GM23338 (cell line): ENCODE results near the gene KRTAP5-1. TPM values are rescaled to one million over a fixed set of nuclear protein-coding genes. Genes with fewer than 3 reads are reported as not detected.
"Not testable (repeated sequence)": the region's sequence is repeated elsewhere in the genome, so short reads cannot be mapped to it uniquely, and the experiment has no call there.

Source experiments
- ATAC-seq: fragments of 200-7000 bp; cut with Tn5 transposase; 3 replicates; pipeline ENCODE4 v1.9.1; 2020
- DNase-seq: peaks from one replicate; pipeline ENCODE4 v3.0.0-alpha.2; 2015; ENCODE audit warnings: low spot score
- H2AFZ ChIP-seq: fragments of 200-600 bp; sonication (generic); 2 replicates; pipeline ENCODE4 v1.8.0; 2016; ENCODE audit warnings: antibody characterized with exemption, mild to moderate bottlenecking, moderate library complexity
- H3F3A ChIP-seq: fragments of 200-600 bp; sonication (generic); replicated peaks from 2 replicates; pipeline ENCODE4 v1.8.0; 2017; ENCODE audit warnings: antibody characterized with exemption, mixed run types, low read depth
- H3K27ac ChIP-seq: fragments of 200-600 bp; sonication (generic); 2 replicates; pipeline ENCODE4 v1.6.1; 2016; ENCODE audit warnings: low read depth
- H3K27me3 ChIP-seq: fragments of 200-600 bp; sonication (generic); 2 replicates; pipeline ENCODE4 v1.8.0; 2016; ENCODE audit warnings: mild to moderate bottlenecking, mixed run types, moderate library complexity; ENCODE audit not compliant: insufficient read depth
- H3K36me3 ChIP-seq: fragments of 200-600 bp; sonication (generic); 2 replicates; pipeline ENCODE4 v1.8.0; 2016; ENCODE audit warnings: mild to moderate bottlenecking; ENCODE audit not compliant: insufficient read depth
- H3K4me1 ChIP-seq: fragments of 200-600 bp; sonication (generic); 2 replicates; pipeline ENCODE4 v1.8.0; 2016; ENCODE audit warnings: mild to moderate bottlenecking, moderate library complexity; ENCODE audit not compliant: insufficient read depth
- H3K4me2 ChIP-seq: fragments of 200-600 bp; sonication (generic); 2 replicates; pipeline ENCODE4 v1.7.1; 2017; ENCODE audit warnings: mixed run types
- H3K4me3 ChIP-seq: fragments of 200-600 bp; sonication (generic); 2 replicates; pipeline ENCODE4 v1.6.1; 2016; ENCODE audit warnings: mixed run types
- H3K79me2 ChIP-seq: fragments of 200-600 bp; sonication (generic); replicated peaks from 2 replicates; pipeline ENCODE4 v1.8.0; 2017; ENCODE audit warnings: mild to moderate bottlenecking; ENCODE audit not compliant: insufficient read depth
- H3K9me2 ChIP-seq: fragments of 200-600 bp; sonication (generic); 2 replicates; pipeline ENCODE4 v1.8.0; 2017; ENCODE audit not compliant: insufficient read depth
- H4K20me1 ChIP-seq: fragments of 200-600 bp; sonication (generic); replicated peaks from 2 replicates; pipeline ENCODE4 v1.8.0; 2017; ENCODE audit warnings: mild to moderate bottlenecking; ENCODE audit not compliant: insufficient read depth
- H3K27ac Mint-ChIP-seq: 2 replicates; pipeline ENCODE4 v1.8.0; 2020; ENCODE audit warnings: inconsistent platforms, mild to moderate bottlenecking, moderate library complexity, mixed read lengths
- H3K27me3 Mint-ChIP-seq: 3 replicates; pipeline ENCODE4 v1.8.0; 2022; ENCODE audit warnings: low read depth, mild to moderate bottlenecking, moderate library complexity, mixed read lengths, inconsistent platforms; ENCODE audit not compliant: insufficient read depth, poor library complexity
- H3K36me3 Mint-ChIP-seq: 3 replicates; pipeline ENCODE4 v1.8.0; 2021; ENCODE audit warnings: low read depth, mild to moderate bottlenecking, inconsistent platforms, moderate library complexity, mixed read lengths
- H3K4me1 Mint-ChIP-seq: 3 replicates; pipeline ENCODE4 v1.8.0; 2020; ENCODE audit warnings: mild to moderate bottlenecking, inconsistent platforms, mixed read lengths
- H3K4me3 Mint-ChIP-seq: 3 replicates; pipeline ENCODE4 v1.8.0; 2021; ENCODE audit warnings: moderate library complexity, mild to moderate bottlenecking, inconsistent platforms, mixed read lengths
- H3K9me3 Mint-ChIP-seq: 3 replicates; pipeline ENCODE4 v1.8.0; 2020; ENCODE audit warnings: moderate library complexity, mild to moderate bottlenecking, inconsistent platforms, mixed read lengths
- CREB1 ChIP-seq: fragments of 250-450 bp; sonication (Bioruptor Pico); IDR thresholded peaks from 2 replicates; pipeline ENCODE4 v1.5.0; 2020; ENCODE audit warnings: low read depth, mild to moderate bottlenecking, moderate library complexity
- EZH2 ChIP-seq: fragments of 200-600 bp; sonication (generic); IDR thresholded peaks from one replicate; pipeline ENCODE4 v1.8.0; 2017; ENCODE audit warnings: antibody characterized with exemption, mild to moderate bottlenecking, low read depth; ENCODE audit not compliant: unreplicated experiment
- REST ChIP-seq: IDR thresholded peaks from one replicate; pipeline ENCODE4 v1.6.1; 2018; ENCODE audit warnings: antibody characterized with exemption; ENCODE audit not compliant: unreplicated experiment
- ZNF114 ChIP-seq: fragments of 250-450 bp; sonication (Bioruptor Pico); IDR thresholded peaks from 2 replicates; pipeline ENCODE4 v1.5.0; 2020; ENCODE audit warnings: mild to moderate bottlenecking, moderate library complexity
- polyA plus RNA-seq: library from polyadenylated mRNA; unstranded; fragments of >200 nt; fragmentation: Nextera tagmentation; extraction: Ambion mirVana; gene quantifications from 2 replicates; pipeline ENCODE4 v1.2.1, GENCODE V29; 2016
- total RNA-seq: library from RNA; depleted of rRNA; stranded (reverse); fragments of >200 nt; shearing (Covaris generic); gene quantifications from 2 replicates; pipeline ENCODE4 v1.2.3, GENCODE V29; 2014
- TF ChIP-seq, protein P1 (sequence below): IDR thresholded peaks from 2 replicates; pipeline ENCODE4 v1.6.1; 2016; ENCODE audit warnings: antibody characterized with exemption
- TF ChIP-seq, protein P2 (sequence below), 2 experiments: fragments of 200-600 bp in 1 of 2; sonication (generic) in 1 of 2; conservative IDR thresholded peaks; 2 replicates each; pipeline versions ENCODE4 v1.5.1 to v1.6.1; 2016 to 2017; ENCODE audit warnings: antibody characterized with exemption in 2 of 2, low read depth in 2 of 2, mild to moderate bottlenecking in 2 of 2, moderate library complexity in 1 of 2

KRTAP5-1 gene
- total and polyA plus RNA-seq, 2 experiments from 2014 or later = not detected

DNA sequence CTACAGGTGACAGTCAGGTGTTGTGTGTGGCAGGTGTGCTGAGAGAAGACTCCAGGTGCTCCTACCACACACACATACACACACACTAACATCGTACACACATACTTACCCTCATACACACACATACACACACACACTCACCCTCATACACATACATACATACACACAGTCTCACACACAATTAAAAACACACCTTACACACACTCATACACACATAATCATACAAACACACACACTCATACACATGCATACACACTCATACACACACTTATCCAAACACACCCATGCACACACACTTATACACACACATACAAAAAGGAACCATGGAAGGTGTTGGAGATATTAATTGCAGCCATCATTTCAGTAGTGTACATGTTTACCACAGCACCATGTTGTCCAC lies 18.5 kb upstream of the KRTAP5-1 start:
- peaks cover 9% of the 10 kb centered on the region for H3K27me3 Mint-ChIP-seq
- Histone ChIP-seq H3K4me3 (no peak overlapping the region), H4K20me1 (no peaks in the 10 kb centered on the region), H3K4me2 (no peak overlapping the region), H2AFZ (no peak overlapping the region), H3K79me2 (no peaks in the 10 kb centered on the region), H3K36me3 (no peaks in the 10 kb centered on the region), H3K4me1 (no peaks in the 10 kb centered on the region), H3K9me2 (no peaks in the 10 kb centered on the region), H3K27ac (no peak overlapping the region), H3F3A (no peaks in the 10 kb centered on the region), H3K27me3 (no peaks in the 10 kb centered on the region)
- H3K9me3 Mint-ChIP-seq = peaks cover 20% of the 10 kb centered on the region
- no peak for TF ChIP-seq CREB1 (CRISPR knock-in tag)
- no peak for TF ChIP-seq EZH2
- no peak for TF ChIP-seq ZNF114 (CRISPR knock-in tag)
- DNase-seq = no peak
- no peak overlapping the region for H3K27ac Mint-ChIP-seq
- peaks cover 15% of the 10 kb centered on the region for H3K4me1 Mint-ChIP-seq
- peaks cover 5% of the 10 kb centered on the region; the same call in 1 of the 3 replicates for H3K36me3 Mint-ChIP-seq
- H3K4me3 Mint-ChIP-seq = no peak overlapping the region
- ATAC-seq = no peak

GRCh38 chr11:1601663-1602062 lies 16.6 kb upstream of the KRTAP5-1 start:
- H2AFZ ChIP-seq, H3K4me3 Mint-ChIP-seq, H3K4me2 ChIP-seq, DNase-seq, H3K79me2 ChIP-seq, H3F3A ChIP-seq, H3K36me3 Mint-ChIP-seq, H3K27me3 ChIP-seq, H3K36me3 ChIP-seq, H4K20me1 ChIP-seq, H3K27ac ChIP-seq, H3K4me3 ChIP-seq, ATAC-seq, H3K9me2 ChIP-seq, H3K27ac Mint-ChIP-seq, H3K4me1 ChIP-seq: not testable (repeated sequence)
- Mint-ChIP-seq H3K9me3 (peaks cover 22% of the 10 kb centered on the region; the same call in 2 of the 3 replicates), H3K27me3 (peaks cover 12% of the 10 kb centered on the region), H3K4me1 (peaks cover 19% of the 10 kb centered on the region)

- H3K27me3 Mint-ChIP-seq = peaks cover 13% of the 10 kb centered on the region
- TF ChIP-seq REST (no peak), ZNF114 (CRISPR knock-in tag) (no peak), CREB1 (CRISPR knock-in tag) (no peak)
- TF ChIP-seq, protein P1, sequence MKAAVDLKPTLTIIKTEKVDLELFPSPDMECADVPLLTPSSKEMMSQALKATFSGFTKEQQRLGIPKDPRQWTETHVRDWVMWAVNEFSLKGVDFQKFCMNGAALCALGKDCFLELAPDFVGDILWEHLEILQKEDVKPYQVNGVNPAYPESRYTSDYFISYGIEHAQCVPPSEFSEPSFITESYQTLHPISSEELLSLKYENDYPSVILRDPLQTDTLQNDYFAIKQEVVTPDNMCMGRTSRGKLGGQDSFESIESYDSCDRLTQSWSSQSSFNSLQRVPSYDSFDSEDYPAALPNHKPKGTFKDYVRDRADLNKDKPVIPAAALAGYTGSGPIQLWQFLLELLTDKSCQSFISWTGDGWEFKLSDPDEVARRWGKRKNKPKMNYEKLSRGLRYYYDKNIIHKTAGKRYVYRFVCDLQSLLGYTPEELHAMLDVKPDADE = no peak
- TF ChIP-seq, protein P2, sequence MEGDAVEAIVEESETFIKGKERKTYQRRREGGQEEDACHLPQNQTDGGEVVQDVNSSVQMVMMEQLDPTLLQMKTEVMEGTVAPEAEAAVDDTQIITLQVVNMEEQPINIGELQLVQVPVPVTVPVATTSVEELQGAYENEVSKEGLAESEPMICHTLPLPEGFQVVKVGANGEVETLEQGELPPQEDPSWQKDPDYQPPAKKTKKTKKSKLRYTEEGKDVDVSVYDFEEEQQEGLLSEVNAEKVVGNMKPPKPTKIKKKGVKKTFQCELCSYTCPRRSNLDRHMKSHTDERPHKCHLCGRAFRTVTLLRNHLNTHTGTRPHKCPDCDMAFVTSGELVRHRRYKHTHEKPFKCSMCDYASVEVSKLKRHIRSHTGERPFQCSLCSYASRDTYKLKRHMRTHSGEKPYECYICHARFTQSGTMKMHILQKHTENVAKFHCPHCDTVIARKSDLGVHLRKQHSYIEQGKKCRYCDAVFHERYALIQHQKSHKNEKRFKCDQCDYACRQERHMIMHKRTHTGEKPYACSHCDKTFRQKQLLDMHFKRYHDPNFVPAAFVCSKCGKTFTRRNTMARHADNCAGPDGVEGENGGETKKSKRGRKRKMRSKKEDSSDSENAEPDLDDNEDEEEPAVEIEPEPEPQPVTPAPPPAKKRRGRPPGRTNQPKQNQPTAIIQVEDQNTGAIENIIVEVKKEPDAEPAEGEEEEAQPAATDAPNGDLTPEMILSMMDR (conservative IDR thresholded peaks at IDR 0.05; ENCODE audit: low read depth in 2 of 2) = no peak
Observed at GRCh38 chr11:1600626-1601025, 15.5 kb upstream of the KRTAP5-1 start.

More at GRCh38 chr11:1600626-1601025, 15.5 kb upstream of the KRTAP5-1 start:
- Histone ChIP-seq H3F3A (peaks cover 13% of the 10 kb centered on the region; the same call in 1 of the 2 replicates), H3K27ac (no peak overlapping the region), H3K79me2 (no peaks in the 10 kb centered on the region), H4K20me1 (no peaks in the 10 kb centered on the region), H3K9me2 (no peaks in the 10 kb centered on the region), H3K4me1 (peaks cover 17% of the 10 kb centered on the region), H3K4me2 (peak overlapping the region; percentile 23; the same call in 1 of the 2 replicates), H3K4me3 (no peak overlapping the region), H3K36me3 (no peaks in the 10 kb centered on the region), H3K27me3 (no peaks in the 10 kb centered on the region), H2AFZ (no peak overlapping the region)
- no peak overlapping the region for H3K27ac Mint-ChIP-seq
- no peak for ATAC-seq
- DNase-seq = no peak
- peaks cover 5% of the 10 kb centered on the region; the same call in 1 of the 3 replicates for H3K36me3 Mint-ChIP-seq
- peaks cover 22% of the 10 kb centered on the region; the same call in 2 of the 3 replicates for H3K9me3 Mint-ChIP-seq
- H3K4me3 Mint-ChIP-seq = no peak overlapping the region
- peaks cover 27% of the 10 kb centered on the region for H3K4me1 Mint-ChIP-seq
